Muscle layer of colon (tissue), 2 donors: ENCODE measurements around the gene CARMIL3.

Experiments
- H3K27ac ChIP-seq: one replicate; pipeline ENCODE4 v1.7.0; 2013; ENCODE audit warnings: low read depth, mild to moderate bottlenecking, low read length, moderate library complexity
- H3K27me3 ChIP-seq, 2 donors: one replicate each; pipeline ENCODE4 v1.7.0; 2013; ENCODE audit warnings: low read length in 2 of 2, mild to moderate bottlenecking in 2 of 2; ENCODE audit not compliant: insufficient read depth in 2 of 2, control insufficient read depth in 1 of 2
- H3K36me3 ChIP-seq: one replicate; pipeline ENCODE4 v1.7.0; 2013; ENCODE audit warnings: mild to moderate bottlenecking, low read length; ENCODE audit not compliant: insufficient read depth
- H3K4me1 ChIP-seq: one replicate; pipeline ENCODE4 v1.7.0; 2013; ENCODE audit warnings: mild to moderate bottlenecking, low read length; ENCODE audit not compliant: insufficient read depth
- H3K4me3 ChIP-seq, 2 donors: one replicate each; pipeline ENCODE4 v1.7.0; 2013; ENCODE audit warnings: low read length in 2 of 2, low read depth in 1 of 2, mild to moderate bottlenecking in 1 of 2, moderate library complexity in 1 of 2
- H3K9ac ChIP-seq: one replicate; pipeline ENCODE4 v1.7.0; 2013; ENCODE audit warnings: low read length
- H3K9me3 ChIP-seq: one replicate; pipeline ENCODE4 v1.7.0; 2013; ENCODE audit warnings: mild to moderate bottlenecking, low read length
- donor health status: abdominal sarcoma.
- donor health status: Adenocarcinoma of cecum.

CARMIL3 gene

GRCh38 chr14:24065408-24065807 lies 13.6 kb downstream of the CARMIL3 start:
- H3K4me1 ChIP-seq = no peaks in the 10 kb centered on the region
- H3K36me3 ChIP-seq = no peaks in the 10 kb centered on the region
- H3K9me3 ChIP-seq = no peaks in the 10 kb centered on the region
- H3K27ac ChIP-seq = no peak overlapping the region
- H3K4me3 ChIP-seq = no peak overlapping the region
- H3K9ac ChIP-seq = no peak overlapping the region
- no peaks in the 10 kb centered on the region for H3K27me3 ChIP-seq

- Histone ChIP-seq H3K9me3 (no peaks in the 10 kb centered on the region), H3K9ac (no peak overlapping the region), H3K27me3 (no peaks in the 10 kb centered on the region), H3K4me1 (peaks cover under 1% of the 10 kb centered on the region), H3K4me3 (no peak overlapping the region), H3K27ac (no peak overlapping the region), H3K36me3 (no peaks in the 10 kb centered on the region)
Measured at GRCh38 chr14:24066496-24067132, 14.8 kb downstream of the CARMIL3 start.

- H3K4me1 ChIP-seq = peaks cover 3% of the 10 kb centered on the region
Measured at GRCh38 chr14:24067133-24068082, 15.6 kb downstream of the CARMIL3 start.

GRCh38 chr14:24068711-24069410 lies 17.1 kb downstream of the CARMIL3 start:
- Histone ChIP-seq H3K9ac (no peak overlapping the region), H3K9me3 (no peaks in the 10 kb centered on the region), H3K27ac (no peak overlapping the region), H3K4me1 (peaks cover 3% of the 10 kb centered on the region), H3K36me3 (no peaks in the 10 kb centered on the region), H3K4me3 (no peak overlapping the region), H3K27me3 (peaks cover 0 to 6% of the 10 kb centered on the region in 2 donors)

More at GRCh38 chr14:24067133-24068082, 15.6 kb downstream of the CARMIL3 start:
- no peaks in the 10 kb centered on the region for H3K9me3 ChIP-seq
- H3K36me3 ChIP-seq = no peaks in the 10 kb centered on the region
- no peaks in the 10 kb centered on the region for H3K27me3 ChIP-seq
- no peak overlapping the region for H3K4me3 ChIP-seq
- no peak overlapping the region for H3K27ac ChIP-seq
- no peak overlapping the region for H3K9ac ChIP-seq

- Histone ChIP-seq H3K27ac (no peak overlapping the region), H3K4me1 (peaks cover 3% of the 10 kb centered on the region), H3K9ac (no peak overlapping the region), H3K36me3 (no peaks in the 10 kb centered on the region), H3K27me3 (peaks cover 0 to 6% of the 10 kb centered on the region in 2 donors), H3K4me3 (no peak overlapping the region), H3K9me3 (no peaks in the 10 kb centered on the region)
Measured at GRCh38 chr14:24069411-24069735, 17.6 kb downstream of the CARMIL3 start.

- no peaks in the 10 kb centered on the region for H3K9me3 ChIP-seq
- peaks cover 3% of the 10 kb centered on the region for H3K4me1 ChIP-seq
- H3K9ac ChIP-seq = no peak overlapping the region
- no peaks in the 10 kb centered on the region for H3K36me3 ChIP-seq
- no peak overlapping the region for H3K27ac ChIP-seq
- H3K4me3 ChIP-seq = no peak overlapping the region
- peaks cover 0 to 6% of the 10 kb centered on the region in 2 donors for H3K27me3 ChIP-seq
Measured at GRCh38 chr14:24070285-24071143, 18.7 kb downstream of the CARMIL3 start.

GRCh38 chr14:24071144-24071697 lies 19.4 kb downstream of the CARMIL3 start, which contains the start of gene CPNE6:
Gene CPNE6 (plus strand): TSS chr14:24071562. CDS start chr14:24072937, 1,375 bp downstream.
- H3K9me3 ChIP-seq = no peaks in the 10 kb centered on the region
- no peak within 1 kb of the TSS for H3K9ac ChIP-seq
- H3K4me1 ChIP-seq = peaks cover 3% of the 10 kb centered on the region
- peaks cover 0 to 6% of the 10 kb centered on the region in 2 donors for H3K27me3 ChIP-seq
- H3K36me3 ChIP-seq = no peaks in the 10 kb centered on the region
- H3K4me3 ChIP-seq = no peak within 1 kb of the TSS
- H3K27ac ChIP-seq = no peak within 1 kb of the TSS

- H3K4me1 ChIP-seq = peaks cover 3% of the 10 kb centered on the region
- H3K9ac ChIP-seq = no peak overlapping the region
- no peak overlapping the region for H3K27ac ChIP-seq
- H3K4me3 ChIP-seq = no peak overlapping the region
- peaks cover 0 to 6% of the 10 kb centered on the region in 2 donors for H3K27me3 ChIP-seq
- H3K36me3 ChIP-seq = no peaks in the 10 kb centered on the region
- no peaks in the 10 kb centered on the region for H3K9me3 ChIP-seq
Measured at GRCh38 chr14:24071836-24072430, 20.1 kb downstream of the CARMIL3 start.

GRCh38 chr14:24072436-24072835 lies 20.6 kb downstream of the CARMIL3 start:
- Histone ChIP-seq H3K27me3 (peaks cover 0 to 9% of the 10 kb centered on the region in 2 donors), H3K4me3 (no peak overlapping the region), H3K4me1 (peaks cover 3% of the 10 kb centered on the region), H3K9ac (no peak overlapping the region), H3K27ac (no peak overlapping the region), H3K36me3 (no peaks in the 10 kb centered on the region), H3K9me3 (no peaks in the 10 kb centered on the region)
